Activated B cell treated with CpG ODN at 0.5 μM for 24 hours (primary cell): ENCODE measurements around the gene ABLIM2. TPM values are rescaled to one million over a fixed set of nuclear protein-coding genes. Genes with fewer than 3 reads are reported as not detected.

Experiments used
- ATAC-seq: fragments of 200-7000 bp; cut with Tn5 transposase; one replicate; pipeline ENCODE4 v1.10.0; 2021; ENCODE audit warnings: low read depth, mild to moderate bottlenecking, moderate library complexity
- CTCF ChIA-PET: fragments of 350-600 bp; sonication (Branson Sonifier 250); formaldehyde crosslinking; loops from one replicate; lab custom pipeline; 2021; ENCODE audit warnings: antibody characterized with exemption; lab: Charles Lee
- POLR2A ChIA-PET: fragments of 350-600 bp; sonication (Branson Sonifier 250); formaldehyde crosslinking; loops from one replicate; lab custom pipeline; 2021; ENCODE audit warnings: antibody characterized with exemption; lab: Charles Lee
- DNase-seq: peaks from one replicate; pipeline ENCODE4 v3.0.0; 2022
- H3K27ac Mint-ChIP-seq: one replicate; pipeline ENCODE4 v1.8.0; 2020; ENCODE audit warnings: mixed read lengths
- H3K27me3 Mint-ChIP-seq: one replicate; pipeline ENCODE4 v1.8.0; 2021; ENCODE audit warnings: mixed read lengths
- H3K36me3 Mint-ChIP-seq: one replicate; pipeline ENCODE4 v1.8.0; 2021; ENCODE audit warnings: low read depth, mixed read lengths
- H3K4me1 Mint-ChIP-seq: one replicate; pipeline ENCODE4 v1.8.0; 2021; ENCODE audit warnings: mixed read lengths
- H3K4me3 Mint-ChIP-seq: one replicate; pipeline ENCODE4 v1.8.0; 2020; ENCODE audit warnings: mild to moderate bottlenecking, mixed read lengths
- H3K9me3 Mint-ChIP-seq: one replicate; pipeline ENCODE4 v1.8.0; 2020; ENCODE audit warnings: mixed read lengths
- intact Hi-C: fragments of 100-400 bp; cut with micrococcal nuclease; formaldehyde crosslinking; loops from one replicate; pipeline ENCODE4 v1.15.1; 2024
- total RNA-seq: library from RNA; stranded (reverse); gene quantifications from 2 replicates; pipeline ENCODE4 v1.2.3, GENCODE V29; 2022
- TF ChIP-seq, protein P1 (sequence below): fragments of 200-600 bp; IDR thresholded peaks from one replicate; pipeline ENCODE4 v1.8.0; 2022; ENCODE audit warnings: antibody characterized with exemption, mild to moderate bottlenecking

Gene ABLIM2
- total RNA-seq, 1 donor from 2014 or later = 5.2 TPM

DNA sequence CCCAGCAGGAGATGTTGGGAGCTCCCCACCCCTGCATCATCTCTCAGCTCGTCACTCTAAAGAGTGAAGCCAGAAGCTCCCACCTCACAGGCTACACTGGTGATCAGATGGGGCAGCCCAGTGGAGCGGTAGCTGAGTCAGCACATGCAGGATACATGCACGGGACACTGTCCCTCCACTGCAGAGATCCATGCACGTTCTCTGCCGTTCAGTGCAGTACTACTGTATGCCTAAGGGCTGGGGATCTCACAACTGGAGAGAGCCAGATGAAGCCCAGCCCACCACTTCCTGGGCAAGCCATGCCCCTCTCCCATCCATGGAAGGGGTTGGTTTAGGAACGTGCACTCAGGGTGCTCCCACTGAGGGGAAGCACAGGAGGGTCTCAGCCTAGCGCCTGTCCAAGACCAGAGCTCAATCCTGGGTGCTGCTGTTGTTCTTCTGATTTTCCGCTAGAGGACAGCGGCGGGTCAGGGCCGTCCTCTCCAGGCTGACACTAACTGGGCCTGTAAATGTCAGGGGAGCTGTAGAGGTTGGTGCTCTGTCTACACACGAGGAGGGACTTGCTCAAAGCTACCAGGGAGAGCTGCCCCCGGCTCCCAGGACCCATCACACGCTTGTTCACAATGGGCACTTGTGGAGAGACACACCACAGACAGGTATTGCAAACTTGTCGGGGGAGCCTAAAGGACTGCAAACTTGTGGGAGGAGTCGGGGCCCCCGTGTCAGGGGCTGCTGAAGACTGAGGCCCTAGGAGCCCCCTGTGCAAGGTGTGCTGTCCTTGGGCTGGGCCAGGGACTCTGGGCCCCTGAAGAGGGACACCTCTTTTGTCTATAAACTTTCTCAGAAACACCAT lies 18.2 kb upstream of the ABLIM2 start:
- H3K4me3 Mint-ChIP-seq = no peak overlapping the region
- H3K27me3 Mint-ChIP-seq = no peaks in the 10 kb centered on the region
- TF ChIP-seq, protein P1, sequence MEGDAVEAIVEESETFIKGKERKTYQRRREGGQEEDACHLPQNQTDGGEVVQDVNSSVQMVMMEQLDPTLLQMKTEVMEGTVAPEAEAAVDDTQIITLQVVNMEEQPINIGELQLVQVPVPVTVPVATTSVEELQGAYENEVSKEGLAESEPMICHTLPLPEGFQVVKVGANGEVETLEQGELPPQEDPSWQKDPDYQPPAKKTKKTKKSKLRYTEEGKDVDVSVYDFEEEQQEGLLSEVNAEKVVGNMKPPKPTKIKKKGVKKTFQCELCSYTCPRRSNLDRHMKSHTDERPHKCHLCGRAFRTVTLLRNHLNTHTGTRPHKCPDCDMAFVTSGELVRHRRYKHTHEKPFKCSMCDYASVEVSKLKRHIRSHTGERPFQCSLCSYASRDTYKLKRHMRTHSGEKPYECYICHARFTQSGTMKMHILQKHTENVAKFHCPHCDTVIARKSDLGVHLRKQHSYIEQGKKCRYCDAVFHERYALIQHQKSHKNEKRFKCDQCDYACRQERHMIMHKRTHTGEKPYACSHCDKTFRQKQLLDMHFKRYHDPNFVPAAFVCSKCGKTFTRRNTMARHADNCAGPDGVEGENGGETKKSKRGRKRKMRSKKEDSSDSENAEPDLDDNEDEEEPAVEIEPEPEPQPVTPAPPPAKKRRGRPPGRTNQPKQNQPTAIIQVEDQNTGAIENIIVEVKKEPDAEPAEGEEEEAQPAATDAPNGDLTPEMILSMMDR = peak; percentile 43
- ChIA-PET POLR2A (interaction anchor here (0.5 to 2.9 kb wide), 8 partner anchors 14 to 291 kb away, joined by 3 to 25 read pairs (median 7); partner anchors contain the start of genes ABLIM2 and SH3TC1), CTCF (interaction anchor here (0.6 to 2.3 kb wide), 27 partner anchors 9 to 375 kb away, joined by 3 to 61 read pairs (median 4); partner anchors contain the start of genes ABLIM2 and SH3TC1)
- no peak overlapping the region for H3K27ac Mint-ChIP-seq
- H3K36me3 Mint-ChIP-seq = no peaks in the 10 kb centered on the region
- ATAC-seq (peak; percentile 80), DNase-seq (peak; percentile 33)
- no peaks in the 10 kb centered on the region for H3K9me3 Mint-ChIP-seq
- intact Hi-C loops = loop anchor here (1.0 to 5.0 kb wide), 6 partner anchors 16 to 374 kb away; no protein-coding TSS in a partner anchor
- peaks cover 18% of the 10 kb centered on the region for H3K4me1 Mint-ChIP-seq

DNA sequence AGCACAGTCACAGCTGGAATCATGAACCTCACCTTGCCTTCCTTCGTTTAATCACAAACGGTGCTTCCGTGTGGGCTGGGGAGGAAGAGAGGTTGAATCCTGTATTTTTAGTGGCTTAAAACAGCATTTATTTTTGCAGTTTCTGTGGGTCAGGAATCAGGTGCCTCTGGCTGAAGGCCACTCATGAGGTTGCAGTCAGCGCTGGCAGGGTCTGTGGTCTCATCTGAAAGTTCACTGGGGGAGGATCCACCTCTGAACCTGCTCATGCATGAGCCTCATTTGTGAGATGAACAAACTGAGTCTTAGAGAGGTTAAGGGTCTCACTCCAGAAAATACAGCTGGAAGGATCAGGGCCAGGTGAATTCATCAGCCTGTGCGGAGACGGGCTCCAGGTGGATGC lies 17.1 kb upstream of the ABLIM2 start:
- TF ChIP-seq, protein P1 = no peak
- no peak overlapping the region for H3K27ac Mint-ChIP-seq
- intact Hi-C loops = loop anchor here (1.0 to 5.0 kb wide), 3 partner anchors 53 to 373 kb away; no protein-coding TSS in a partner anchor
- no peak overlapping the region for H3K4me3 Mint-ChIP-seq
- ChIA-PET POLR2A (interaction anchor here (1.7 to 2.9 kb wide), 3 partner anchors 16 to 53 kb away, joined by 9 to 25 read pairs (median 20); partner anchors contain the start of gene SH3TC1), CTCF (interaction anchor here (1.0 to 2.0 kb wide), 7 partner anchors 8 to 66 kb away, joined by 3 to 61 read pairs (median 10); partner anchors contain the start of gene SH3TC1)
- peaks cover 25% of the 10 kb centered on the region for H3K4me1 Mint-ChIP-seq
- H3K9me3 Mint-ChIP-seq = no peaks in the 10 kb centered on the region
- no peaks in the 10 kb centered on the region for H3K36me3 Mint-ChIP-seq
- DNase-seq (no peak), ATAC-seq (no peak)
- H3K27me3 Mint-ChIP-seq = no peaks in the 10 kb centered on the region

DNA sequence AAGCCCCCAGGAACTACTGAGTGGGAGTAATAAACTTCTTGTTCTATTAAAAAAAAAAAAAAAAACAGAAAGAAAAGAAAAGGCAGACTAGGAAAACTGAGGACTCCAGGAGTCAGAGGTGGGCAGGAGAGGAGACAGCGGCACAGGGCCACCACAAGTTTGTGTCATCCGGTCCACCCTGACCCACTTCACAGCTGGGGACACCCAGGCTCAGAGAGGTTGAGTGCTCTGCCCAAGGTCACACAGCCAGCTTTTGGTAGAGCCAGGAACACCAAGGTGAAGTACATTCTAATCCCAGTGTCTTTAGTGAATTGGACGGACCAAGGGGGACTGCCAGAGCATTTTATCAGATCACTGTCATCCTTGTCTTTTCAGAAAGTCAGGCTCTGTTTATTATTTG lies 16.4 kb upstream of the ABLIM2 start:
- CTCF ChIA-PET = interaction anchor here (1.0 kb wide), 1 partner anchor 67 kb away, joined by 3 read pairs; no protein-coding TSS in a partner anchor
- no peak overlapping the region for H3K4me3 Mint-ChIP-seq
- no peak for ATAC-seq
- intact Hi-C loops = loop anchor here (5.0 kb wide), 1 partner anchor 373 kb away; no protein-coding TSS in a partner anchor
- H3K4me1 Mint-ChIP-seq = peaks cover 25% of the 10 kb centered on the region
- POLR2A ChIA-PET = no interaction called here
- no peaks in the 10 kb centered on the region for H3K27me3 Mint-ChIP-seq
- H3K36me3 Mint-ChIP-seq = no peaks in the 10 kb centered on the region
- TF ChIP-seq, protein P1 = no peak
- no peak overlapping the region for H3K27ac Mint-ChIP-seq
- no peaks in the 10 kb centered on the region for H3K9me3 Mint-ChIP-seq
- no peak for DNase-seq

DNA sequence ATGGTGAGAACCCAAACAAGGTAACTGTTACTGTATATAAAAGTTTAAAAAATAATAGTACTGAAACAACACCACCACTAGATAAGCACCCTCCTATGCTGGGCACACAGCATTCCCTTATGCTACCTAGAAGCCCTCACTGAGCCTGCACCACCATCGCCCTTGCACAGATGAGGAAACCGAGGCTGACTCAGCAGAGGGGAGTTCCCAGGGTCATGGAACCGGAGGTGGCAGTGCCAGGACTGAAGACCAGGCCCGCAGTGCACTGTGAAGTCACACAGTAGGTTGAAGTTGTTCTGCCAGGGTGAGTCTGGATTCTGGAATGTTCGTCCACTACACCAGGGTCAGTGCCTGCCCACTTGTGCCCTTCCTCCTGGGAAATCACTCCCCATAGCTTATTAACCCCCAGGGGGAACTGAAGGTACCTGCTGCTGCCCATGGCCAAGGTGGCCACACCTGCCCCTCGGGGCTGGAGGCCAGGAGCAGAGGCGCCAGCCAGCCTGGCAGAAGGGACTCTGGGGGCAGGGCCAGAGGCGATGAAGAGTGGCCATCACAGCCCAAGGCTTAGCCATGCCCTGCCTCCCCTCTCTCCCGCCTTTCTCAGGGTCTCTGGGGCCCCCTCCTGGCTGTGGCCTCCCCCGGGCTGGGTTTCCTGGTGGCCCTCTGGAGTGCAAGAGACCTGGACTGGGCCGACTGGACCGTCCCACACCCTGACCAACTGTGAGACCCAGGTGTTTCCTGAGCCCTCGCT lies 15.1 kb upstream of the ABLIM2 start:
- ATAC-seq = no peak
- no peaks in the 10 kb centered on the region for H3K9me3 Mint-ChIP-seq
- no peaks in the 10 kb centered on the region for H3K27me3 Mint-ChIP-seq
- POLR2A ChIA-PET = interaction anchor here (0.9 to 2.7 kb wide), 7 partner anchors 10 to 266 kb away, joined by 5 to 59 read pairs (median 9); partner anchors contain the start of genes ABLIM2 and SH3TC1
- H3K4me1 Mint-ChIP-seq = peaks cover 25% of the 10 kb centered on the region
- H3K36me3 Mint-ChIP-seq = no peaks in the 10 kb centered on the region
- H3K4me3 Mint-ChIP-seq = no peak overlapping the region
- DNase-seq = no peak
- intact Hi-C loops = loop anchor here (2.0 kb wide), 1 partner anchor 57 kb away; no protein-coding TSS in a partner anchor
- CTCF ChIA-PET = no interaction called here
- no peak overlapping the region for H3K27ac Mint-ChIP-seq
- TF ChIP-seq, protein P1 = no peak
